Peyer's patch (tissue), 4 donors: ENCODE results near the gene CDKN2A.

Experiments
- CTCF ChIP-seq, 6 experiments: fragments of 450-650 bp in 4 of 6; fragments of 200-600 bp in 2 of 6; sonication (generic) in 1 of 6; IDR thresholded peaks; one replicate each; pipeline ENCODE4 v1.5.1; 2017 to 2019; ENCODE audit warnings: antibody characterized with exemption in 6 of 6, mild to moderate bottlenecking in 3 of 6, moderate library complexity in 1 of 6
- POLR2A ChIP-seq, 2 donors: fragments of 450-650 bp; IDR thresholded peaks; one replicate each; pipeline ENCODE4 v1.5.1; 2017; ENCODE audit warnings: antibody characterized with exemption in 2 of 2, mild to moderate bottlenecking in 2 of 2, moderate library complexity in 2 of 2

GRCh38 chr9:22008384-22008716 is 14.2 kb upstream of the CDKN2A start:
- no peak for TF ChIP-seq CTCF (IDR thresholded peaks at IDR 0.05)
- TF ChIP-seq POLR2A (IDR thresholded peaks at IDR 0.05): no peak
